DMS153 (cell line): ENCODE measurements around the gene BBS1.

Experiments
- DNase-seq: peaks from one replicate; lab custom pipeline; 2025; lab: John Stamatoyannopoulos, UW

The BBS1 gene

GRCh38 chr11:66549696-66550095, 39.3 kb downstream of the BBS1 start:
- no peak for DNase-seq

DNA sequence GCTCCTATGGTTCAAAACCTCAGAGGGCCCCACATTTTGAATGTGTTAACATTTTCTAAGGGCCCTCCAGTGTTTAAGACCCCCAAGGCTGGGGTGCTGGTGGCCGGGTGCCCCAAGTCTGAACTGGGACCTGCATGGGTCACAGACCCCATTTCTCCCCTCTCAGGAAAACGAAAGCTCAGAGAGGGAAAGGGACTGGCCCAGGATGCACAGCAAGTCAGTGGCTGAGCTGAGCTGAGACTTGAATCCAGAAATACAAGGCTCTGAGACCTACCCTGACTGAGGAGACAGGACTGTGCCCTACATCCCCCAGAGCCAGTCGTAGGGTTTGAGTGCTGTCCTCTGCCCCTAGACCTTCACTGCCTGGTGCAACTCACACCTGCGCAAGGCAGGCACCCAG, 40.5 kb downstream of the BBS1 start:
- no peak for DNase-seq

- DNase-seq, result no peak
Observed at GRCh38 chr11:66554602-66555001, 44.2 kb downstream of the BBS1 start.

DNA sequence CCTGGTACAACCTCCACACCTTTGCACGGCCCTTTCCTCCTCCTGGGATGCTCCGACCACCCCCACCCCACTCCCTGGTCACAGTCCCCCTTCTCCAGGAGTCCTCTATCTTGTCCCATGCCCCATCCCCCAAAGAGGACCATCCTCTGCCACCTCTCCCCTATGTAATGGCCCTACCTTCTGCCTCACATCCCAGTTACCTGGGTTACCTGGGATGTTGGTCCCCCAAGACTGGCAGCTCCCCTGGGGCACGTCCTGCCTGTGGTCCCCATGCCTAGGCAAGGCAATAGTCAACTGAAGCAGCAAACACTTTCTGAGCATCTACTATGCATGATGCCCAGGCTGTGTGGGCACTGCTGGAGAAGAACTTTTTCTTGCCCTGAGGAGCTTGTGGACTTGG, 45.0 kb downstream of the BBS1 start:
- no peak for DNase-seq

- no peak for DNase-seq
Observed at GRCh38 chr11:66556086-66556485, 45.7 kb downstream of the BBS1 start.

DNA sequence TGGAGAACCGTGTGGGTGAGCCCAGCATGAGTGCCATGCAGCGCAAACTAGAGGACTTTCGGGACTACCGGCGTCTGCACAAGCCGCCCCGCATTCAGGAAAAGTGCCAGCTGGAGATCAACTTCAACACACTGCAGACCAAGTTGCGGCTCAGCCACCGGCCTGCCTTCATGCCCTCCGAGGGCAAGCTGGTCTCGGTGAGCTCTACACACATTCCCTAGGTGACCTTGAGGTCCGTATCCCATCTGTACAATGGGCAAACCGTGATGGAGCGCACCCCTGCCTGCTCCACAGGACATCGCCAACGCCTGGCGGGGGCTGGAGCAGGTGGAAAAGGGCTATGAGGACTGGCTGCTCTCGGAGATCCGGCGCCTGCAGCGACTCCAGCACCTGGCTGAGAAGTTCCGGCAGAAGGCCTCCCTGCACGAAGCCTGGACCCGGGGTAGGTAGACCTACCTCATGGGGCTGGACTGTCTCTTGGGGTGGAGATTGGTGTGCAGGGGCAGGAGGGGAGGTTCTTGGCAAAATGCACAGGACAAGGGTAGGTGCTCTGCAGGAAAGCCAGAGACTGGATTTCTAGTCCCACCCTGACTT, 47.4 kb downstream of the BBS1 start:
- DNase-seq, result no peak

GRCh38 chr11:66559142-66559865, 48.9 kb downstream of the BBS1 start:
- no peak for DNase-seq

DNA sequence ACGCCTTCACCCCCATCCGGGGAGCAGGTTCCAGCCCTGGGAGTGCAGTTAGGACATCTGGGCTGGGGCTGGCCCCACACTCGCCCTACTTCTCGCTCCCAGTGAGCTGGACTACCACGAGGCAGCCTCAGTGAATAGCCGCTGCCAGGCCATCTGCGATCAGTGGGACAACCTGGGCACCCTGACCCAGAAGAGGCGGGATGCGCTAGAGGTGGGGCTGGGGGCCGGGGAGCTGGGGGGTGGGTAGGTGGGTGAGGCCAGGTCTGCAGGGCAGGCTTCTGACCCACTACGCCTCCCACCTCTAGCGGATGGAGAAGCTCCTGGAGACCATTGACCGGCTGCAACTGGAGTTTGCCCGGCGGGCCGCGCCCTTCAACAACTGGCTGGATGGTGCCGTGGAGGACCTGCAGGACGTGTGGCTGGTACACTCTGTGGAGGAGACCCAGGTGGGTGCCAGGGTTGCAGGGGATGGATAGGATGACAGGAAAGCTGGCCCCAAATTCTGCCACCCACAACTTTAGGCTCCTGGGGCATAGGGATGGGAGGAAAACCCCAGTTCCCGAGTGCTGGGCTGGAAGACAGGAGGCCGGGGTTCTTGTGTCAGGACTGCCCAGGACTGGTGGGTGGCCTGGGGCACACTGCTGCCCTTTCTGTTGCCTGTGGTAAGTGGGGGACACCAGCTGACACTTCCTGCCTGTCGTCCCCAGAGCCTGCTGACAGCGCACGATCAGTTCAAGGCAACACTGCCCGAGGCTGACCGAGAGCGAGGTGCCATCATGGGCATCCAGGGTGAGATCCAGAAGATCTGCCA, 49.6 kb downstream of the BBS1 start:
- DNase-seq, result no peak

DNA sequence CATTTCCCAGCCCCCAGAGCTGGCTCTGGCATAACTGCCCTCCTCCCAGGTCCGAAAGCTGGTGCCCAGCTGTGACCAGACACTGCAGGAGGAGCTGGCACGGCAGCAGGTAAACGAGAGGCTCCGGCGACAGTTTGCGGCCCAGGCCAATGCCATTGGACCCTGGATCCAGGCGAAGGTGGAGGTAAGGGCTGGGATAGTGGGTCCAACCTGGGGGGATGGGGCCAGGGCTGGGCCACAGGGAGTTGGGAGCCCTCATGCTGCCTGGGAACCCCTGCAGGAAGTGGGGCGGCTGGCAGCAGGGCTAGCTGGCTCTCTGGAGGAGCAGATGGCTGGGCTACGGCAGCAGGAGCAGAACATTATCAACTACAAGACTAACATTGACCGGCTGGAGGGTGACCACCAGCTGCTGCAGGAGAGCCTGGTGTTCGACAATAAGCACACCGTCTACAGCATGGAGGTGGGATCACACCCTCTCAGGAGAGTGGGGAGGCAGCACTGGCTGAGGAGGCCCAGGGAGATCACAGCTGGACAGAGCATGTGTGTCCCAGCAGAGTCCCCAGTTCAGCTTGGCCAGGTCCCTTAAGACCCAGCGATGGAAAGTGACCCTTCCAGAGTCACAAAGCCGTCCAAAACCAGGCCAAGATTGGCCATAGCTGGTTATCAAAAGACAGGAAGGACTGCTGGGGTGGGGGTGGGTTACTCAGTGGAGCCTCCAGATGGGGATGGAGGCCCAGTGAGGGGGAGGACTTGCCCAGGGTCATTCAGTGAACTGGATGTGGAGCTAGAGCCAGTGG, 50.9 kb downstream of the BBS1 start:
- DNase-seq, result no peak

DNA sequence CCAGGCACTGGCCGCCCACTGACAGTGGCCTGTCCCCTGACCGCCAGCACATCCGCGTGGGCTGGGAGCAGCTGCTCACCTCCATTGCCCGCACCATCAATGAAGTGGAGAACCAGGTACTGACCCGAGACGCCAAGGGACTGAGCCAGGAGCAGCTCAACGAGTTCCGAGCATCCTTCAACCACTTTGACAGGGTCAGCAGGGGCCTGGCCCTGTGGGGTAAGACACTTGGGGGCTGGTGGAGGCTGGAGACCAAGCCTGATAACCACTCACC, 51.5 kb downstream of the BBS1 start:
- DNase-seq, result no peak

DNA sequence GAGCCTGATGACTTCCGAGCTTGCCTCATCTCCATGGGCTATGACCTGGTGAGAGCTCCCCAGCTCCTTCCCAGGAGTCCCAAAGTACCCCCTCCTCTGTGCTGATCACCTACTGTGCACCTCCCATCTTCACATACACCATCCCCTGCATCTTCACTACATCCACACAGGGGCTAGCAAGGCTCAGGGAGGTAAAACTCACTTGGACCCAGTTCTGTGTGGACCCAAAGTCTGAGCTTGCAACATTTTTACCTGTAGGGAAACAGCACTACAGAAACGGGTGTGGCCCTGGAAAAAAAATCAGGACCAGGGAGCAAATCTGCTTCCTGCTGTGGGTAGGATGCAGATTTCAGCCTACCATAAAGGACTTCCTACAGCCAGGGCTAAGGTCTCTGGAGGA, 51.8 kb downstream of the BBS1 start:
- DNase-seq, result no peak

- DNase-seq, result no peak
Observed at GRCh38 chr11:66562907-66563583, 52.6 kb downstream of the BBS1 start.

DNA sequence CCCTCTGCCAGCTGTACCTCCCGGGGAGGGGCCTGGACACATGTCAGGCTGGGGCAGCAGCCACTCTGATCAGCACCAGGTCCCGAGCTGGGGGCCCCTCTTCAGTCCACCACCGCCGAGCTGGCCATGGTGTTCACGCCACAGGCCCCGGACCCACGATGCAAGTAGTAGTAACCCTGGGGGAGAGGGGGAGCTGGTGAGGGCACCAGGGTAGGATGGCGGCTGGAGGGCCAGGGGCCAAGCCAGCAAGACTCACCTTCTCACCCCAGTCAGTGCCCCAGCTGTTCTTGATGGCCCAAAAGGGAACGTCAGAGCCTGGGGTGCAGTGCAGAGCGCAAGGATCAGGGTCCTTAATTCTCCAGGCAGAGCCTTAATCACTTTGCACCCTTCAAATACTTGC, 53.4 kb downstream of the BBS1 start:
- no peak for DNase-seq

GRCh38 chr11:66564538-66564937, 54.1 kb downstream of the BBS1 start:
- no peak for DNase-seq

GRCh38 chr11:66564984-66565383, 54.5 kb downstream of the BBS1 start:
- DNase-seq, result no peak

DNA sequence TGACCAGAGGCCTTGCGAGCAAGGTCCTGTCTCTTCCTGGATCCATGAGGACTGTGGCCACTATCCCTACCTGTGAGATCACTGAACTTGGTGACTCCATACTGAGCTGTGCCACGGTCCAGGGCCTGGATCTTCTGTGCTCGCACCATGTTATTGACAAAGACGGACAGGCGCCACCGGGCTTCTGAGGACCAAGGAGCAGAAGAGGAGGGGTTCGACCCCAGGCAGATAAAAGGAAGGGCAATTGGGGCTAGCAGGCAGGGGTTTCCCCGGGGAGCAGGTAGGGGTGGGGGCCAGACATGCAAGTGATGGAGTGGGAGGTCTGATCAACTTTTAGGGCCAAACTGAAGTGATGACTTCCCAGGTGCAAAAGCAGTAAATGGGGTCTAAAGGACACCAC, 55.8 kb downstream of the BBS1 start:
- no peak for DNase-seq

GRCh38 chr11:66567787-66568123, 57.3 kb downstream of the BBS1 start:
- no peak for DNase-seq

DNA sequence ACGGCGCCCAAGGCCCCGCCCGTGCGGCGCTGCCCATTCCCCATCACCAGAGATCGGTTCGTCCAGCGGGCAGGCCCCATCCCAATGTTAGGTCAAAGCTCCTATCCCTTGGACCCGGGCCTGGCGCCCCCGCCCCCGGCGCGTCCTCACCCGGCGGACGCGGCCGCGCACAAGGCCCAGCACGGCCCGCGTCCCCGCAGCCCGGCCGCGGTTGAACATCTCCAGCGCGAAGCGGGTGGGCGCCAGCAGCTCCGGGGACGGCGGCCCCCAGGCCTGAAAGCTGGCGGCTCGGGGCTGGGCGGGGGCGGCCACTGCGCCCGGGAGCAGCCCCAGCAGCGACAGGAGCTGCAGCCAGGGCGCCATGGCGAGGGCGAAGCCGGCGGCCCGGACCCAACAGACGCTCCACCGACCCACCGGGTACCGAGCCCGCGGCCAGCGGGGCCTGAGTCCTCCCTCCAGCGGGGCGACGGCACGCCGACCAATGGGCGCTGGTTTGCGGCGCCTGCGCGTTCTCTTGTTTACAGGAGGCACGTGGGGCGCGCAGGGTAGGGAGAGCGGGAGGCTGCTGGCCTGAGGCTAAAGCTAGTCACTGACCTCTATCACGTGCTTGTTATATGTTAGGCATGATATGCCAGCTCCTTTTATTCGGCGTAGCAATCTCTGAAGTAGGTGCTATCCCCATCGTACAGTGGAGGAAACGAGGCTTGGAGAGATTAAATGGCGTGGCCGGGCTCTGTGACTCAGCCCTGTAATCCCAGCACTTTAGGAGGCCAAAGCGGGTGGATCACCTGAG, 57.9 kb downstream of the BBS1 start, which contains the start of gene CTSF:
Gene CTSF, minus strand, starts transcription at position 483 of the 793 bp plus-strand sequence. Its CDS starts 120 bp downstream, at position 363.
- peak; percentile 65 for DNase-seq

DNA sequence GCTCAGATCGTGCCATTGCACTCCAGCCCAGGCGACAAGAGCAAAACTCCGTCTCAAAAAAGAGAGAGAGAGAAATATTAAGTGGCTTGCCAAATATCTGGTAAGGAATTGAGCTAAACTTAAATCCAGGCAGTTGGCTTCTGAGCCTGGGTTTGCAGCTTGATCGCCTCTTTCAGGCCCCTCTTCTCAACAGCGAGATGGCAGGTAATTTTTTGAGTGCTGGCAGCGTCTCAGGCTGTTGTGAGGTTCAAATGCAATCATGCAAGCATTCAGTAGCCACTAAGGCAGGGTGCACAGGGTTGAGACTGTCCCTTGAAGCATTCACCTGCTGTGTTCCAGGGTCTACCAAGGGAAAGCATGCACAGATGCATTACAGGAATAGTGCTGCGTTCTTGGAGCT, 58.6 kb downstream of the BBS1 start:
- DNase-seq, result no peak

DNA sequence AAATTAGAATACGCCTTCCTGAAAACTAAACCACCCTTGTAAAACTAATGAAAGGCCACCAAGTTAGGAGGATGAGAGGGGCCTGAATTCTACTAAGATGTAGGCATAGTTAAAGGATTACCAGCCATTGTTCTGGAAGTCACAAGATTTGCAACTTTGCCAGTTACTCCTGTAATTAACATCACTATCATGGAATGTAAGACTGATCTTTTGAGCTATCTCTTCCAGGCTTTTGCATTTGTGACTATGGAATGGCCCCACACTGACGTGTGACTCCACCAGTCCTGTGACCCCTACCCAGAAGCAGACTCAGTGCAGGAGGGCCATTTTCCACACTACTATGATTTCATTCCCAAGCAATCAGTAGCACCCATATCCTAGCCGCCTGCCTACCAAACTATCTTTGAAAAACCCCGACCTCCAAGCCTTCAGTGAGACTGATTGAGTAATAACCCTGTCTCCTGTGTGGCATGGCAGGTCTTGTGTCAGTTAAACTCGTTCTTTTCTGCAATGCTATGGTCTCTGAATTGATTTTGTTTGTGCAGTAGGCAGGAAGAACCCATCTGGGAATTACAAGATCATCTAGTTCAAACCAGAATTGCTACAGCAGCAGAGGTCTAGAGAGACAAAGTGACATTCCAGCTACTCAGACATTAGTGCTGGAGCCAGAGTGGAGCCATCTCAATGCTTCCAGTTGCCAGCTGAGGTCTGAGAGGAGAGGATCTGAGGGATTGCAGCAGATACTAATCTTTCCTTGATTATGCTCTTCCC, 59.8 kb downstream of the BBS1 start:
- DNase-seq, result no peak

GRCh38 chr11:66570850-66571180, 60.4 kb downstream of the BBS1 start:
- DNase-seq, result no peak
